GM19043 (cell line): ENCODE measurements around the gene HMCN1.

Experiments used
- ATAC-seq: cut with Tn5 transposase; IDR thresholded peaks from one replicate; pipeline ENCODE4 v1.9.1; 2021; ENCODE audit warnings: low read depth; ENCODE audit not compliant: unreplicated experiment

The HMCN1 gene

DNA sequence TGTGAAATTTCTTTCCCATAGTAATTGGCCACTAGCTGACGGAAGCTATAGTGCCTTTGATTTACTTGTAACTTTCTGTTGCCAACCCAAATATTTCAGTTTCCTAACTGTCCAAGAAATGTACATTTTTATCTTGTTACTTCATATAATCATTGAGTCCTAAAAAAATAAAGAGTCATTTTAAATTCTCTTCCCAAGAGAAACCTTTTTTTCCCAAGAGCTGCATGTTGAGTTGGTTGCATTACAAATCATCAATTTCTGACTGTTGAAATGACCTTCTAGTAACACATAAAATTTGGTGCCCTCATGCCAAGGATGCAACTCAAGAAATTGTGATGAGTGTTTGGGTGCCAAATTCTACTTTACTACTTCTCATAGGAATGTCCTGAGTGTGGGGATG is 61.0 kb downstream of the HMCN1 start:
- ATAC-seq: no peak

DNA sequence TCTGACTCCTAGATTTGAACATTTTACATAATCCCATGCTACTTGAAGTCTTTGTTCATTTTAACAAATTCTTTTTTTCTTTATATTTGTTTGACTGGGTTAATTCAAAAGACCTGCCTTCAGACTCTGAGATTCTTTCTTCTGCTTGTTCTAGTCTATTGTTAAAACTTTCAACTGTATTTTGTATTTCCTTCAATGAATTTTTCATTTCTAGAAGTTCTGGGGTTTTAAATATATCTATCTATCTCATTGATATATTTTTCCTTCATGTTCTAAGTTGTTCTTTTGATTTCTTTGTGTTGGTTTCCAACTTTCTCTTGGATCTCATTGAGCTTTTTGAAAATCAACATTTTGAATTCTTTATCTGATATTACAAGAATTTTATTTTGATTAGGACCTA is 64.3 kb downstream of the HMCN1 start:
- ATAC-seq: no peak

DNA sequence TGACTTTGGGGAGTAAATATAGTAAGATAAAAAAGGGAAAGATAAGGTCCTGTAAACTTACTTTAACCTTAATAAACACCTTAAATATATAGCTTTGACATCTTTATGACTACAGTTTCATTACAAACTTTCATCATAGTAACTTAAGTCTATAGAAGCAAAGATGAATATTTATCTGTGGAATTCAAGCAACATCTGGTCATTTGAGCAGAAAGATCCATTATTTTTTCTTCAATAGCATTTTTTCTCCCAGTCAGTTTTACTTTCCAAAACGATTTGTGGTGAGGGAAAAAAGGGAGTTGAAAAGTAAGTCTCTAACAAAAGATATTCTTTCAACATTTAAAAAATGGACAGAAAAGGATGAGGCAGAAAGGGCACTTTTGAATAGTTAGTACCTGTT is 69.0 kb downstream of the HMCN1 start:
- no peak for ATAC-seq

DNA sequence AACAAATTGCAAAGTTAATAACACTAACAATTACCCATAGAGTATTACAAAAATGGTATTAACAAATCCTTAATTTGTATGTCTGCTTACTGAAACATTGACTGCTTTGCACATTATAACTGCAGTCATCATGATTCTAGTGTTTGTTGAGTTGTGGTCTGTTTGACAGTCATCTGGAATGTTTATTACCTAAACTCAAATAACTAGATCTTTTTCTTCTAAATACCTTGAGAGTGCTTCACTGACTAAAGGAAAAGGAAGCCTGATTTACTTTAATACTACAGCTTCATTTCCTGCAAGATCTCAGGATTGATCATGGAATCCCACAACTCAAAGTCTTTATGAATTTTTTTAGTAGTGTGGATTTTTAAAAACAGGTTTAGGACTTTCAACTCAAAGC is 70.0 kb downstream of the HMCN1 start:
- no peak for ATAC-seq

DNA sequence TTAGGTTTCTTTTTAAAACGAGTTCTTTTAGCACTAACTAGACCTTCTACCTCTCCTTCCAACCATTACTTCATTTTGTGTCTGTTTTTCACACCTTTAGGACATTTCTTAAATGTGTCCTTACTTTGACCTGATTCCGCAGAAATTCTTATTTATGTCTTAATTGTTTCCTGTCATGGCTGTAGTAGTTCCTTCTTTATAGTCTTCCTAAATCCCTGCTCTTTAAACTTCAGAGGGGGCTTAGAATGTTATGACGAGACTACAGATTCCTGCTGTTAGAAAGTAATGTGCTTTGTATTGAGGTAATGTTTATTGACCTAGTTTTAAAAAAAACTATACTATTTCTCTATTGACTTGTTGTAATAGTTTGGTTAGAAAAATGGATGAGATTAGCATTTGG is 70.4 kb downstream of the HMCN1 start:
- ATAC-seq: no peak

DNA sequence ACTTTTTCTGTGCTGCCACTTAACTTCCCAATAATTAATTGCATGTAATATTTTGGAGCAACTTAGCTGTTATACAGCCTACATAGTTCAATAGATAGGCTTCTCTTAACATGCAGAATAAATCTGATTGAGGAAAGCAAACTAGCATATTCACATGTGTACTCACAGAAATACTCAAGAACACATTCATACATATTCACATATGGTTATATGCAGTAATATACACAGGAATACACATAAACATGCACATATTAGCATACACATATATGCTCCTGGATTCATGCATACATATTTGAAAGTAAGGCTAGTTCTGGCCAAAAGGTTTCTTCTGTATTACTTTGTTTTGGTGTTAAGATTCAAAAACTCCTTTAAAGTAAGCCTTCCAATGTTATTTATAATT is 73.1 kb downstream of the HMCN1 start:
- ATAC-seq: no peak

DNA sequence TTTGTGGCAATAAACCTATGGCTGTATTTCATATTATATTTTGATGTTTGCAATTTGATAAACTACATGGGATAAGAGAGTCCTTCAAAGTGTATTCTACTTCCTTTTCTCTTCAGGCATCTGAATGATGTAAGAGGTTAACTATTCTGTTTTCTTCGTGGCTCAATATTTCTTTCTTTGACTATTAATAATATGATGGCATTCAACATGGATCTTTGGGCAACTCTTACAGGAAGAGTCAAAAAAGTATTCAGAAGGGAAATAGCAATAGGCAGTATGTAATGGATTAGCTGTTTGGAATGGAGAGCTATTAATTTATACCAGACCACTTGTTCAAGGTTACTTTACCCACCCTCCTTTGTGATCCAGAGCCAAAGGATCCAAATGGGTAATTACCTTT is 74.4 kb downstream of the HMCN1 start:
- no peak for ATAC-seq

DNA sequence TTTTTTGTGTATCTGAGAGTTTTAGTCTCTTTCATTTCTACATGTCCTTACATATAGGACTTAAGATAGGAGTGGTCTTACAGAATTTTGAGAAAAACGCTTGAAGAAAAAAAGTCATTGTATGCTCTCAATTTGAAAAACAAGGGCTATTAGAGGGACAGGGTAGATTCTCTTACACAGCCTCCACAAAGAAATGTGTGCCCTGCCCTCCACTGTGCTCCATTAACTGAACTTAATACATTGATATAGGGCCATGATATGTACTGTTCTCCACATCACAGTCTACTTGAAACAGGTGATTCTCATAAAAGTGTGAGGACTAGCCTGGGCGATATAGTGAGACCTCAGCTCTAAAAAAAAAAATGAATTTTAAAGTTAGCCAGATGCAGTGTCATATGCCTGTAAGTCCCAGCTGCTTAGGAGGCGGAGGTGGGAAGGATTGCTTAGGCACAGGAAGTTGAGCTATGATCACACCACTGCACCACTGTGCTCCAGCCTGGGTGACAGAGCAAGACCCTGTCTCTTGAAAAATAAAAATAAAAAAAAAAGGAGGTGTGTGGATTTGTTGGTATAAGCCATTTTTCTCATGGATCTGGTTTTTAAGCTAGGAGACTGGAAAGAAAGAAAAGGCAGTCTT is 77.0 kb downstream of the HMCN1 start:
- ATAC-seq: no peak

DNA sequence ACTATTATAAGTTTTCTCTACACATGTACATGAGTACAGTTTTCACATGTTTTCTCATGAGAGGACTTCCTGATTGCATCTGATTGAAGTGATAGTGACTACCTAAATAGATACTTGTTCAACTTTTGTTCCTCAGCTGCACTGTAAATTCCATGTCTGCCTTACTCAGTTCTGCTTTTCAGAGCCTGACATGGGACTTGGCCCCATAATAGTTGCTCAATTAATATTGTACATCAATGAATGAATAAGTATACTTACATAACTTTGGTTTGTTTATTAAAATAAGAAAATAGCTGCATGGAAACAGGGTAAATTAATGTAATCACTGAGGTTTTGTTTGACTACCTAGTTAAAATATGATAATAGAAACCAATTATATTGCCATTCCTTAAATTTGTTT is 78.7 kb downstream of the HMCN1 start:
- ATAC-seq: no peak

DNA sequence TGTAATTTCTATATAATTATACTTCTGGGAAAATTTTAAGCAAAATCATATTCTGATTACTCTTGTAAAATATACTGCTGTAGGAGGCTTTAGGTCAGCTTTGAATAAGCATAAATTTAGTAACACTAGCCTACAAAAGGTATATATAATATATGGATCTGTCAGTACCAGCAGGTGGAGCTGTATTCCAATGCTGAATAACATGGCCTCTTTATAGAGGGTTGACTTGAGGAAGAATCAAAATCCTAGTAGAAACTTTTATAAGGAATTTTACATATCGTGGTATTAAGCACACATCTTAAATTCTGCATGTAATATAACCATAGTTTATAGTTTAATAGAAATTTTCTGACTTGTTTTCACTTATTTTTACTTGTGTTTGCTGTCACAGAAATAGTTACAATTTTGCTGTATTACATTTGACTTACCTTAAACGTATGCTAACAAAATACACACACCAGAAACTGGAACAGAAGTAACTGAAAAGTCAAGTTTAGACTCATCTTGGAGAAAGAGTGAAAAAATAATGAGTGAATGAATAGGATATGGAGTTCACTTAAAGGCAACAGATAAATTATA is 79.3 kb downstream of the HMCN1 start:
- no peak for ATAC-seq

DNA sequence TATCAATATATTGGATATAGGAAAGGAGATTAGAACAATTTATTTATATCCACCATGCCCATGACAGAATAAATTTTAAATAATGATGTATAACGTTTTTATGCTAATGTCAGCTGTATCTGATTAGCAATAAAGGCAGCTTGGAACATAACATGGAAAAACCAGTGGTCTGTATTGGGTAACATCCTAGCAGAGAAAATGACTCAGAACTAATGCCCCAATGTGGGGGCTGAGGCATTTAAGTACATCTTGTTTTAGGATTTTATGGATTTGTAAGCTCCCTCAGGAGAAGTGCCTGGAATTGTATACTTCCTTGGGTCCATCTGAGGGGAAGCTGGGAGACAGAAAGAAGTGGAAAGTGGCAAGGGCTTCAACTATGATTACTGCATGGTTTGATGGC is 82.3 kb downstream of the HMCN1 start:
- no peak for ATAC-seq

DNA sequence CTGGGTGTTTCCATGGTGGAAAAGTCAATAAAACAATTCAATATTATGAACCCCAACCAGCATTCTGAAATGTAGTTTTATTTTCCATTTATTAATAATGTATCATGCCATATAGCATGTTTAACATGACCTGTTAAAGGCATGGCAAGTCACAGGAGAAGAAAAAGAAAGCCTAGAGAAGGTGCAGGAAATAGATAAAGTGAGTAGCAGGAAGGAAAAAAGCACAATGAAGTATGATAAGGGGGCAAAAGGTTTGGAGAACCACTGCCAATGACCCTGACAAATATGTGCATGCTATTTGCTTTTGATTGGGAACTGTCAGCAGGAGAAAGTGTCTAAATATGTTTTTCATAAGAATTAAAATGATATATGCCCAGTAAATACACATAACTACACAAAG is 85.6 kb downstream of the HMCN1 start:
- ATAC-seq: no peak

DNA sequence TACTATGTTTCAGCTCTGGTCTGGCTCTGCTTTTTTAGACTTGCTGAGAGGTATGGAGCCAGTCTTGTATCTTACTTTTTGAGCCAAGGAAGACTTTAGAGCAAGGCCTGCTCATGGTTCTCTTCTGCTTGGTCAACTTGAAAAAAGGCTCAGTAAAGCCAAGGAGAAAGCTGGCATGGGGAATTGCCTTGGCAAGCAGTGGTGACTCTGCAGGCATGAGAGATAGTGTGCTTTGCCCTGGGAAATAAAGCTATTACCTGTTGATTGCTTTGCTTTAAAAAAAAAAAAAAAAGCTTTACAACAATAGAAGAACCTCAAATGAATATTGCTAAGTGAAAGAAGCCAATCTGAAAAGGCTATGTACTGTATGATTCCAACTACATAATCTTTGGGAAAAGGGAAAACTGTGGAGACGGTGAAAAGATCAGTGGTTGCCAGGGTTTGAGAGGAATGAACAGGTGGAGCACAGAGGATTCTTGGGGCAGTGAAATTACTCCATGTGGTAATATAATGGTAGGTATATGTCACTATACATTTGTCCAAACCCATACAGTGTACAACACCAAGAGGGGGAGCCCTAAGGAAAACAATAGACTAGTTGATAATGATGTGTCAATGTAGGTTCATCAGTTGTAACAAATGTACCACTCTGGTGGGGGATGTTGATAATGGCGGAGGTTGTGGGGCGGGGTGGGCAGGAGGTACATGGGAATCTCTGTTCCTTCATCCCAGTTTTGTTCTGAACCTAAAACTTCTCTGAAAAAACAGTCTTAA is 87.6 kb downstream of the HMCN1 start:
- ATAC-seq: no peak

DNA sequence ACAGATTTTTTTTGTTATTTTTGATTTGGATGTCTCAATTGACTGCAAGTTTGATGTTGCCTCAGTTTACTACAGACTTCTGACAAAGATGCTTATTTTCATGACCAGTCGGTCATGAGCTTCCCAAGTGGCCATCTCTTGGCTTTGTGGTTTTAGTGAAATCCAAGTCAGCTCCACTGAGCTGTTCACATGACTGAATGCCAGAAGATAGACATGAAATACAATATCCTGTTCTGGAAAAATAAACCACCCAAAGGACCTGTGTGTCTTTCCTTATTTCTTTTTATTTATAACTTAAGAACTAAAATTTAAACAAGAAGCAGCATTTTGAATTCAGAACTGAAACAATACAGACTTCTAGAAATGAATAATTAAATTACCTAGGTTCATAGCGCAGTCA is 89.3 kb downstream of the HMCN1 start:
- ATAC-seq: no peak

DNA sequence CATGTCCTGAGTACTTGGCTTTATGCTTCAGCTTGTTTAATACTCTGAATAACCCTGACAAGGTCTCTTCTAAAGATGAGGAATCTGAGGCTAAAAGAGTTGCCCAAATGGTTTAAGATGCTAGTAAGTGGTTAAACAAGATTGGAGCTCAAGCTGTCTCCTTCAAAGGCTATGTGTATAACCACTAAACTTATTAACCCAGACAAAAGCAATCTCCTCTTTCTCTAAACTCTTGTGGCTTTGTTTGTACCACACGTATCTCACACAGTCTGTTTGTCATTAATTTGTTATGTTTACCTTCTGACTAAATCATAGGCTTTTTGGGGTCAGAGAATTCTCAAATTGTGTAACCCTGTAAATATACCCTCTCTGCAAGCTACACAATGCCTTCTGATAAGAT is 89.9 kb downstream of the HMCN1 start:
- ATAC-seq: no peak

DNA sequence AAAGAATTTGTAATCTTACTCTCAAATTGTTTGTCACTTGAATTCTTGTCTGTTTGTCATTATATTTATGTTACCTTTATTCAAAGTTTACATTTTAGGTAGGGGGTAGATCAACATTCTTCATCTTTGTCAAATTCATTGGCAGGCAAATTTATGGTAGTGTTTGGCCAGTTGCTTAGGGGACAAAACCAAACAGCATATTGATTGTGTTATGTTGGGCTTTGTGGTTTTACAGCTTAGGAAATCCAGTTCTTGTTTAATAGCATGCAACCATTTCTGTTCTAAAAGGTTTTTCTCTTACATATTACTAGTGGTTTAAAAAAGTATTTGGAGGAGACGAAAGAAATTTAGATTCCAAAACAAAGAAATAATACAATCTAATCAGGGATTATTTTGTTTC is 91.4 kb downstream of the HMCN1 start:
- no peak for ATAC-seq

DNA sequence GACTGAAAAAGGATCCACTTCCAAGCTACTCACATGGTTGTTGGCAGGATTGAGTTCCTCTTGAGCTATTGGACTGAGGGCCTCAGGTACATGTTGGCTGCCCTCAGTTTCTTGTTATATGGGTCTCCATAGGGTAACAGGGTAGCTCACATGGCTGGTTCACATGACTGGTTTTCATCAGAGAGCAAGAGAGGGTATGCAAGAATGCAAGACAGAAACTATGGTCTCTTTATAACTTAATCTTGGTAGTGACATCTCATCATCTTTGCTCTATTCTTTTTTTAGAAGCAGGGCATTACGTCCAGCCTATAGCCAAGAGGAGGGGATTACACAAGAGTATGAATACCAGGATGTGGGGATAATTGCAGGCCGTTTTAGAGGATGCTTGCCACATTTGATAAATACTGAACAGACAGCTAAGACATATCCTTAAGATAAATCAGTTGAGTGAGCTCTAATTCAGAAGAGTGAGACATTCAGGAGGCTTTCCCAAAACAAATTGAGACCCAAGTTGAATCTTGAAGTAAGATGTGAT is 100.2 kb downstream of the HMCN1 start:
- ATAC-seq: no peak

DNA sequence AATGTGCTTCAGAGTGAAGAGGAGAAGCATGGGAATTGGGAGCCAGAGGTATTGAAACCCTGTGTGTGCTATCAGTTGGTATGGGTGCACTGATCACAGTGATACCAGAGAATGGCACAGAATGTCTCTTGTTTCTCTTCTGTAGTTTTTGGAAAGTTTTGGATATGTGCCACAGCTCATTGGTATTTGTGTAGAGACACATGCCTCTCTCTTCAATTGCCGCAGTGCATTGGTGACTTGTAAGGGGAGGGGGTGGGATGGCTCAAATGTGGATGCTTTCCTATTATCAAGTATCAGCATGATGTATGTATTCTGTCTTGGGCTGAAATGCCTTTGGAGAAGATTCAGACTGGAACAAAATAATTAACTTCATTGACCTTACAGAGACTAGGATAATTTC is 101.0 kb downstream of the HMCN1 start:
- no peak for ATAC-seq

DNA sequence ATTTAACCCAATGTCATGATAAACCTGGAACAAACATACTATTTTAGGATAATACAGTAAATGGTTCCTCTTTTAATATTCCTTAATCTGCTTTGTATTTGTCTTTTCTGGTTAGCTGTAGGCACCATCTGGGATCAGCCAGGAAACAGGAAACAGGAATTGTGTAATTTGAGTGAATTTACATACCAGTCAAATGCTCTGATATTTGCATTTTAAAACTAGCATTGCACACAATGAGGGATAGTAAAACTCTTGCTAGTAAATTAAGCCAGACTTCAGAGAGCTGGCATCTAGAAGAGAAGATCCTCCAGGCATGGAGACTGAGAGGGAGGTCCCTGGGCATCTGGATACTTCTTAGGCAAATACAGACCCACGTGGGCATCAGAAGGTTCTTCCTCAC is 103.5 kb downstream of the HMCN1 start:
- no peak for ATAC-seq

DNA sequence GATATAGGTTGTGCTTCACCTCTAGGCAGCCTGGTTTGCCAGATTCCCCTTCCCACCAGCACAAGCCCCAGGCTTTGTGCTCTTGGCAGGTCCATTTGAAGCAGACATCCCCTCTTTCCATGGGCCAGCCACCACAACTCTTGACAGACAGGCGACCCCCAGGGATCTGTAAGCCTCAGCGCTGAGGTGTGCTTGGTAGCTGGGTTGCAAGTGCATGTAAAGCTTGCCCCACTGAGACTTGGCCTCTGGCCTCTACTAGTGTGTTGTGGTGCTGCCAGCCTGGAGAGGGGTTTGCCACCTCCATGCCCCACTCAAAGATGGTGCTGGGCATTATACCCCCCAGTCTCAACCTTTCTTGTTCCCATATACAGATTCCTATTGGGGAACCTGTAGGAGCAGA is 103.9 kb downstream of the HMCN1 start:
- ATAC-seq: no peak

DNA sequence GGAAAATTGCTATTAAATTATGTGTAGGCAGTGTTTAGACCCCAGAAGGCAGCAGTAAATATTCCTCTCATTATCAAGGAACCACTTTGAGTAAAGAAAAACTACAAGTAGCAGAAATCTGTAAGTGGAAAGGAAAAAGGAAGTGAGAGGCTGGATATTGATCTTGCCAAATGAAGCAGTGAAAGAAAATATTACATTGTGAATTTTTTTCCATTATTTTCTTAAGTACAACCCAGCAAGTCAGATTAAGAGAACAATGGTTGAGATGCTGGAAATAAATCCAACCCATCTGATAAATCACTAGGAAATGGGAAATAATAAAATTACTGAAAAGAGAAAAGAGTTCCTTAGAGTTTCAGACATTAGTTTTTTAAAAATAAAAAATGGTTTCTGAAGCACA is 106.7 kb downstream of the HMCN1 start:
- no peak for ATAC-seq

DNA sequence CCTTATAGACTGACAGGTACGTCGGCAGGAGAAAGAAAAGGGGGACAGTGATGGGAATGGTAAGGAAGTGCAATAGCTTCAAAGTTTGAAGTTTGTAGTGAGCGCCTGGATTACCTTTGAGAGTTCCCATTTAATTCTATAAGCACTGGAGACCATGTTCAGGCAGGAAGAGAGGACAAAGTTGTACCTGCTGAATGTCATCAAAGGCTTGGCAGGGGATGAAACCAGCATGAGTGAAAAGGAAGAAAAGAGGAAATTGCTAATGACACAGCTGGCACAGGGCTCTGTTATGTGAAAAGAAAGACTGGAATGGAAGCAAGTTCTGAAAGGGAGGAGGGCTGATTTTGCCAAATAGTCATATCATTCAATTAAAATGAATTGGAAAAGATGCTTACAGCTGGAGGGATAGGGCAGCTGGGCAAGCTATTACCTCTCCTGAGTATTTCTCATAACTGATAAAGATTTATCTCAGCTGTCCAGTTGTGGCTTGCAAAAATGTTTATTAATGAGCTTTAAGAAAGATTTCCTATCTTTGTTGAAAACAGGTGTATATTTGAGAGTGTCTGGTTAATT is 109.2 kb downstream of the HMCN1 start:
- no peak for ATAC-seq
